C4-2B (cell line): ENCODE results near the gene TIMM50.

Source experiments
- ZFX ChIP-seq: fragments of 450-650 bp; IDR thresholded peaks from 2 replicates; pipeline ENCODE4 v1.6.1; 2017
- TF ChIP-seq, protein P1 (sequence below): fragments of 450-650 bp; conservative IDR thresholded peaks from 2 replicates; pipeline ENCODE4 v1.5.1; 2017; ENCODE audit warnings: mild to moderate bottlenecking

DNA sequence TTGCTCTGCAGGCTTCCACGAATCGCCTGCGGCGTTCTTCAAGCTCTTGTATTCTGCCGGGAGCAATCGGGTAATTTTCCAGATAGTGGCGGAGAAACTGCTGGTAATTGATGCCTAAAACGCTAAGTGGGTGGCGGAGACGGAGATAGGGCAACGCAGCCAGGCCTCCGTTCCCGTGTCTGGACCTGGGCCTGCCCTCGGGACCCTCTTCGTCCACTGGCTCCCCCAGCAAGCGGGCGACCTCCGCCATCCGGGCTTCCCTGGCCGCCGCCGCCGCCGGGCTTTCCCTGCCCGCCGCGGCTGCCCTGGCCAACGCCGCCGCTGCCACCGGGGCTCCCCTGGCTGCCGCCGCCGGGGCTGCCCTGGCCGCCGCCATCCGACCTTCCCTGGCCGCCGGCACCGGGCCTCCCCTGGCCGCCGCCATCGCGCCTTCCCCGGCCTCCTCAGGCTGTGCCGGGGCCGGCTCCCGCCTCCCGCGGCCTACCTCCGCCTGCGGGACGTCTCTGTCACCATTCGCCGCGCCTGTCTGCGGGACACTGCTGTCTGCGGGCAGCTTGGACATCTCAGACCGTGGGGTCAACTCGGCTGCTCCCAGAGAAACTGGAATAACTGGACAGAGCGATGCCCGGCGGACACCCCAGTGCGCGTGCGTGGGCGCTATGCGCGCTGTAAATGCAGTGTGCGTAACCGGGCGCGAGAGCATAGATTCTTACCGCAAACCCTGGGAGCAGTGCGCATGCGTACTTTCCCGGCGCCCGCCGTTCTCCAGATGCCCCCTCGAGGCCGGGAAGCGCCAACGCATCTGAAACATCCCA is 59.1 kb downstream of the TIMM50 start, which contains the start of gene EID2:
- TF ChIP-seq, protein P1, sequence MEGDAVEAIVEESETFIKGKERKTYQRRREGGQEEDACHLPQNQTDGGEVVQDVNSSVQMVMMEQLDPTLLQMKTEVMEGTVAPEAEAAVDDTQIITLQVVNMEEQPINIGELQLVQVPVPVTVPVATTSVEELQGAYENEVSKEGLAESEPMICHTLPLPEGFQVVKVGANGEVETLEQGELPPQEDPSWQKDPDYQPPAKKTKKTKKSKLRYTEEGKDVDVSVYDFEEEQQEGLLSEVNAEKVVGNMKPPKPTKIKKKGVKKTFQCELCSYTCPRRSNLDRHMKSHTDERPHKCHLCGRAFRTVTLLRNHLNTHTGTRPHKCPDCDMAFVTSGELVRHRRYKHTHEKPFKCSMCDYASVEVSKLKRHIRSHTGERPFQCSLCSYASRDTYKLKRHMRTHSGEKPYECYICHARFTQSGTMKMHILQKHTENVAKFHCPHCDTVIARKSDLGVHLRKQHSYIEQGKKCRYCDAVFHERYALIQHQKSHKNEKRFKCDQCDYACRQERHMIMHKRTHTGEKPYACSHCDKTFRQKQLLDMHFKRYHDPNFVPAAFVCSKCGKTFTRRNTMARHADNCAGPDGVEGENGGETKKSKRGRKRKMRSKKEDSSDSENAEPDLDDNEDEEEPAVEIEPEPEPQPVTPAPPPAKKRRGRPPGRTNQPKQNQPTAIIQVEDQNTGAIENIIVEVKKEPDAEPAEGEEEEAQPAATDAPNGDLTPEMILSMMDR, result peak; percentile 95
- TF ChIP-seq ZFX, result peak; percentile 93
